HG03175 (cell line): Measurements from ENCODE around the gene KRTAP5-9.
"Not testable (repeated sequence)": the region's sequence is repeated elsewhere in the genome, so short reads cannot be mapped to it uniquely, and the experiment has no call there.

Experiments used
- ATAC-seq: cut with Tn5 transposase; IDR thresholded peaks from one replicate; pipeline ENCODE4 v1.9.1; 2021; ENCODE audit warnings: mild to moderate bottlenecking, moderate library complexity; ENCODE audit not compliant: unreplicated experiment

The KRTAP5-9 gene, protein sequence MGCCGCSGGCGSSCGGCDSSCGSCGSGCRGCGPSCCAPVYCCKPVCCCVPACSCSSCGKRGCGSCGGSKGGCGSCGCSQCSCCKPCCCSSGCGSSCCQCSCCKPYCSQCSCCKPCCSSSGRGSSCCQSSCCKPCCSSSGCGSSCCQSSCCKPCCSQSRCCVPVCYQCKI

DNA sequence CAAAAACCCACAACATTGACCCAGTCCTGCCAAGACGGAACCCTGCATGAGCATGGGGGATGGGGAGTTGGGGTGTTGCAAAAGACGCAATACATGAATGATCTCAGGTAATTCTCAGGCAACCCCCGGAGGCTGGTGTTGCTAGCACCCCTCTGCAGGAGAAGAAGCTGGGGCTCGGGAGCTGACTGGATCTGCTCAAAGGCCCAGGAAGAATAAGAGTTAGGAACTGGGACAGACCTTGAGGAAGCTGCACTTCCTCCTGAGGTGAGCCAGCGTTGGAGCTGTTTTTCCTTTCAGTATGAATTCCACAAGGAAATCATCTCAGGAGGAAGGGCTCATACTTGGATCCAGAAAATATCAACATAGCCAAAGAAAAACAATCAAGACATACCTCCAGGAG is at the start of gene KRTAP5-9:
Gene KRTAP5-9, plus strand, starts transcription at position 301 of the 400 bp plus-strand sequence. CDS start 238 bp downstream, outside the sequence.
- ATAC-seq = no peak

DNA sequence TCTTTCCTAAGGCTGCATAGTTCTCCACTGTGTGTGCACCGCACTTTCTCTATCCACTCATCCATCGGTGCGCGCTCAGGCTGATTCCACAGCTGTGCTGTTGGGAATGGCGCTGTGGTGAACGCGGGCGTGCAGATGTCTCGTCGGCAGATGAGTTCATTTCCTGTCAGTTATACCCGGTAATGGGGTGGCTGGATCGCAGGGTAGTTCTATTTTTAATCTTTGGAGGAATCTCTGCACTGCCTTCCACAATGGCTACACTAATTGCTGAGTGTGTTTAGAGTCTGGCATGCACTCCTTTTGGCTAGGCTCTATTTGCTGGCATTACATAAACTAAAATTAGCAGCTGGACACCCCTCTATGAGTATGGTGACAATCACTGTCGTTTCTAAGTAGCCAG is 49.1 kb upstream of the KRTAP5-9 start:
- no peak for ATAC-seq

DNA sequence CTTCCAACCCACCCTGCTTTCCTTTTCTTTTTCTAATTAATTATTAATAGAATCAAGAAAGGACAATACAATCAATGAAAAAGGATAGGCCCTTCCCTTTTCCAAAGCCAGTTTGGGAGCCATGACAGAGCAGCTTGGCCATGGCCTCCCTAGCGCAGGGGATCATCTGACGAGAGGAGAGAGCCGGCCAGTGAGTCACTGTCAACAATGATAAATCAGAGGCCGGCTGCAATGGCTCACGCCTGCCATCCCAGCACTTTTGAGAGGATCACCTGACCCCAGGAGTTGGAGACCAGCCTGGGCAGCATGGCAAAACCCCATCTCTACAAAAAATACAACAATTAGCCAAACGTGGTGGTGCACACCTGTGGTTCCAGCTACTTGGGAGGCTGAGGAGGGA is 48.7 kb upstream of the KRTAP5-9 start:
- no peak for ATAC-seq

DNA sequence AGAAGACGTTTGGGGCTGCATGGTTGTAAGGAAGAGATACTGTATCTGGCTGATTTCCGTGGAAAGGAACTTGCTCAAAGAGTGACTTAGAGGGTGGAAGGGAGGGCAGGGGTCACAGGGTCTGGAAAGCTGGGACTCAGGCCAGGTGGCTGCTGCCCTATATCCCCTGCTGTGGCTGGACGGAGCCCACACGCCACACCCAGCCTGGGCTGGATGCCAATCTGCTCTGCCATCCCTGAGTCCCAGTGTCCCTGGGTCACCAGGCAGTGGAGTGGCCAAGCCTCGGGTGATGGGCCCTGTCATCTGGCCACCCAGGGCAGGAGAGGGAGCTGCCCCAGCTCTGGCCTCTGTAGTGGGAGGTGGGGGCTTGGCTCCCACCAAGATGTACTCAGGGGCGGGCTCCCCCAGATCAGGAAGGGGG is 47.6 kb upstream of the KRTAP5-9 start:
- ATAC-seq = no peak

GRCh38 chr11:71501071-71501985 is 46.9 kb upstream of the KRTAP5-9 start:
- no peak for ATAC-seq

- no peak for ATAC-seq
Observed at GRCh38 chr11:71502026-71502425, 46.2 kb upstream of the KRTAP5-9 start.

DNA sequence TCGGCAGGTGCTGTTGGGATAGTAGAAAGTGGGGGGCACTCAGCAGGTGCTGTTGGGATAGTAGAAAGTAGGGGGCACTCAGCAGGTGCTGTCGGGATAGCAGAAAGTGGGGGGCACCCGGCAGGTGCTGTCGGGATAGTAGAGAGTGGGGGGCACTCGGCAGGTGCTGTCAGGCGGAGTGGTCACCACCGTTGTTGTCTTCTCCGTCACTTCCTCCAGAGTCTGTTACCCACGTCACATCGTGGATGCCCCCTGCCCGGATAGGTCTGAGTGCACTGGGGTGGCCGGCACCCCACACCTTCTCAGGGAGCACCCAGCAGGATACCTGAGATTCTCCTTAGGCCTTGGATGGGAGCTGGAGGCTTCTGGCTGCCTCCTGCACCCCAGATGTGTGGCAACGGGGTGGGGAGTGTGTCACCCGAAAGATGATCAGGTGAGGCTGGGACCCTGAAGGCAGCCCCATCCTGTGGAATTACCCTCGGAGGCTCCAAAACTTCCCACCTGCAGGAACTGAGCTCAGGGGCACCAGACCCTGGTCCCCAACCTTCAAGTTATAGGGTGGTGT is 45.3 kb upstream of the KRTAP5-9 start:
- no peak for ATAC-seq

DNA sequence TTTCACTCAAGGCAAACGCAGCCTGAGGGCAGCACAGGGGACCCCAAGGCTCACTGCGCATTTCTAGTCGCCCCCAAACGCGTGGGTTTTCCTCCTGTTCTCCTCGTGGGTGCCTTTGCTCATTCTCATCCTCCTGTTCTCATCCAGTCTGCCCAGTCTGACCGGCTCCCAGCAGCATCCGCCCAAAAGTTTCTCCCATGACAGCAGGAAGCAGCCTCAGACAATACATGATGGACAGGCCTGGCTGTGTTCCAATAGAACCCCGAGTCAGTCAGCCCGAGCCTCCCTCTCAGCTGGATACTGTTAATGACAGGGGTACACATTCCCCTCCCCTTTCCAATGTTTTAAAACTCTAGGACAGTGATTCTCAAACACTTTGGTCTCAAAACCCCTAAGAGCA is 43.7 kb upstream of the KRTAP5-9 start:
- no peak for ATAC-seq

DNA sequence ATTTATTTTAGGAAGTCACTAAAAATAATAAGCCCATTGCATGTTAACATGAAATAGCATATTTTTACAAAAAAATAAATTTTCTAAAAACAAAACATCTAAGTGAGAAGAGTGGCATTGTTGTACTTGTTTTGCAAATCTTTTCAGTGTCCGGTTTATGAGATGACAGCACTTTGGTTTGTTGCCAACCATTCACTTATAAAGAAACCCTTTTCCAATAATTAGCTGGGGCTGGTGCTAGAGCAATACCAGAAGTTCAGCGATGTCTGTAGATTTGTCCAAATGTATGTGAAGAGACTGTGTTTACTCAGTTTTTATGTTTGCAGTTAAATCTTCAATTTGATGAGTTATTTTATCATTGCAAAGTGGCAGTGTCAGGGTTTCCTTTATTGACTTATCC is 43.2 kb upstream of the KRTAP5-9 start:
- no peak for ATAC-seq

DNA sequence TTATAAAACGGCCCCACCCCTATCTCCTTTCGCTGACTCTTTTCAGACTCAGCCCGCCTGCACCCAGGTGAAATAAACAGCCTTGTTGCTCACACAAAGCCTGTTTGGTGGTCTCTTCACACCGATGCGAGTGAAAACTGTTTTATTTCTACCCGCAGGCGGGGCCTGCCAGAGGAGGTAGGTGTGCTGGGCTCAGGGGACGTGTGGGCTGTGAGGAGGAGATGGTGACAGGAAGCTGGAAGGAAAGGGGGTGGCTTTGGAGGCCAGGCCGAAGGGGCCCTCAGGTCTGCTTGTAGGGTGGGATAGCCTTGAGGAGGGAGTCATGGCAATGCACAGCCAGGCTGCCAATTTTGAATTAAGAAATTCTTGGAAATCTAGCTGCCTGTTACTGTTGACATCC is 42.4 kb upstream of the KRTAP5-9 start:
- ATAC-seq = no peak

DNA sequence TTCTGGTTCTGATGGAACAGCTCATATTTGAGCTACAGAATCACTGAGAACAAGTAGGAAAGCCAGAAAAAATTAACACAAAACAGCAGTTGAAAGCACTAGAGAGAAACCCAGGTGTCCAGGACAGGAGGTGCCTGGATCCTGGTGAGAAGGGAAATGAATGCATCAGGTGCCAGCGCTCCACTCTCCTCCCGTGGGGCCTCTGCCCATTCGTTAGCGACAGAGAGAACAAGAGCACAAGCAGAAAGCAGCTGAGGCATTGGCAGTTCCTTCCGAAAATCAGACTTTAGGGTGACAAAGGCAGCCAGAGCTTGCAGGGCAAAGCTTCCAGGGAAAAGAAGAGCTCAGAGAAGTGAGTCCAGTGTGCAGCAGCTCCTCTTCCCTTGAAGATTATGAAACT is 41.1 kb upstream of the KRTAP5-9 start:
- ATAC-seq = no peak

DNA sequence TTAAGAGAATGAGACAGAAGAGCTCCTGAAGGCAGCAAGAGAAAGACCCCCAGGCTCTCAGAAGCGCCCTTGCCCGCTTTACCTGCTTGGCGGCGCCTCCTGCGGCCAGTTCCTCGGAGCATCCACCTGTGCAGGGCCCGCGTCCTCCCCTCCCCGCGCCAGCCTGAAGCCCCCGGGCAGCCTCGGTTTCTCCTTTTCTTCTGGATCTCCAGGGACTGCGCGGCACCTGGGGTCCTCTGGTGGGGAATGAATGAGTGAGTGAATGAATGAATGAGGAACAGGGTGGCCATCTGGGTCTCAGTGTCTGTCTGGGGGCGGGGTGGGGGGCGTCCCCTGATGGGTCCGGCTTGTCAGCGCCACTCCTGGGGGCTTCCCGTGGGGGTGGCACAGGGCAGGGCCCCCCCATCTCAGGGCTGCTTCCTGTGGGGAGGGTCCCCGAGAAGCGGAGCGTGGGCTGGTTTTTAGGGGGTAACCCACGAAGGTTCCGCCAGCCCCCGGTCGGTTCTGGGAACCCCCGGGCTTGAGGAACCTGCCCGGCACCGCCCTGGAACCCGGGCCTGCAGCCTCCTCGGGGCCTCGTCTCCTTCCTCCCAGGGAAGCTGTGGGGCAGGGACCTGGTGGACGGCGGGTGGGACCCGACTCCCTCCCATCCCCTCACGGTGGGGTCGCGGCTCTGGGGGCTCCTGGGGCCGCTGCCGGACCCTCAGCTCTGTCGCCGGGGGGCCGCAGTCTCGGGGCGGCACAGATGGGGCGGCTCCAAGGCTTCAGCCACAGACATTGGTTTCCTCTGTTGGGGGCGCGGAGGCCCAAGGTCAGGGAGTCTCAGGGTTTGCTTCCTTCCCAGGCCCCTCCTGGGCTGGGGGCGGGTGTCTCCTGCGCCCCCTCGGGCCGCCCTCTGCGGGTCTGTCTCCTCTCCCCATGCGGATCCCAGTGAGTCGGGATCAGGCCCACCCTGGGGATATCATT is 29.4 kb upstream of the KRTAP5-9 start:
- no peak for ATAC-seq

DNA sequence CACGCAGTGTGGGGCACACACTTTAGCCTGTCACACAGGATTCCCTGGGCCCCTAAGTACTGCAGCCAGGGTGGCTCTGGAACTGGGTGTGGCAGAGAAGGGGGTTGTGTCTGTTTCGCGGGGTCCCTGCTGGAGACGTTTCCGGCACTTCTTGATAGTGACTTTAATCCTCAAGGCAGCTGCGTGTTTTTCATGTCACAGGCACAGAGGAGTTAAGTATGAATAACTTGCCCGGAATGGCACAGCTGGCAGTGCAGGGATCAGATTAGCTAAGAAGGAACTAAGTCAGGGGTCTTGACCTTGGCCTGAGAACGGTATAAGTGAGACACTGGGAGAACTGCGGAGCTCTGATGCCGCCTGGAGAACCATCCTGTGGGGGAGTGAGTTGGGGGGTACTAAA is 28.7 kb upstream of the KRTAP5-9 start:
- ATAC-seq = no peak

GRCh38 chr11:71525188-71525937 is 22.9 kb upstream of the KRTAP5-9 start:
- ATAC-seq = no peak

- no peak for ATAC-seq
Observed at GRCh38 chr11:71525938-71526495, 22.2 kb upstream of the KRTAP5-9 start.

DNA sequence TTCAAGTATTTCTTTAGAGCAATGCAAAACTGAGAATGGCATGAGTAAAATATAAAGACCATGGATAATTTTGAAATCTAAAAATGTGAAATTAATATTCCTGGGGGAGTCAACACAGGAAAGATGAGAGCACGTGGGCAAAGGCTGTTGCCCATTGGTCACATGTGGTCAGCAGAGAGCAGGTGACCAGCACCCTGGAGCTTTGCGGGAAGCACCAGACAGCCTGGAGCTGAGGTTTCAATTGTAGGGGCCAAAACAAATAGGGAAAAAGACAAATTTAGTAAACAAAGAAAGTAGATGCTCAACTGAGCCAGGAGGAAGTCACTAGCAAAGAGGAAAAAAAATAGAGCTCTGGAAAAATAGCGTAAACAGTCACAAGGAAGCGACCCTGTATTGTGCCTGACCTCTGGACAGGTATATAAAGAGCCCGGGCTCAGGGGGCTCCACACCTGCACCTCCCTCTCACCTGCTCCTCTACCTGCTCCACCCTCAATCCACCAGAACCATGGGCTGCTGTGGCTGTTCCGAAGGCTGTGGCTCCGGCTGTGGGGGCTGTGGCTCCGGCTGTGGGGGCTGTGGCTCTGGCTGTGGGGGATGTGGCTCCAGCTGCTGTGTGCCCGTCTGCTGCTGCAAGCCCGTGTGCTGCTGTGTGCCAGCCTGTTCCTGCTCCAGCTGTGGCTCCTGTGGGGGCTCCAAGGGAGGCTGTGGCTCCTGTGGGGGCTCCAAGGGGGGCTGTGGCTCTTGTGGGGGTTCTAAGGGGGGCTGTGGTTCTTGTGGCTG is 21.2 kb upstream of the KRTAP5-9 start, which contains the start of gene KRTAP5-7:
Gene KRTAP5-7, plus strand, starts transcription at position 472 of the 780 bp plus-strand sequence. Its CDS starts 34 bp downstream, at position 506.
- ATAC-seq = not testable (repeated sequence)

- no peak for ATAC-seq
Observed at GRCh38 chr11:71527576-71528210, 20.5 kb upstream of the KRTAP5-9 start.

DNA sequence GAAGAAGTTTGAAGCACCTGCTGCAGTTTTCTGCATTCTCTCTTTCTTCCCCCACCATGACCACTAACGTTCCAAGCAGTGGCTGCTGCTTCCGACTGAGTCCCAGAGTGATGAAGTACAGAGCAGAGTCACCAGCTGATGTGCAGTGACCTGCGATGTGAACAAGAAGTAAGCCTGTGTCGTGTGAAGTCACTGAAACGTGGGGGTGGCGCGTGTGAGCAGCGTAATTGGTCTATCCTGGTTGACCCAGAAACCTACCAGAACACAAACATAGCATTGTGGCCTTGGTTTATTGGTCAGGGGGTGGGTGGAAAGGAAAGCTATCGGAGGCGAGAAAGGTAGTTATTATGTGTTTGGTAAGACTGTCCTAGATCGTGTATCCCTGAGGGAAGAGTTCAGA is 17.6 kb upstream of the KRTAP5-9 start:
- no peak for ATAC-seq
